ENCODE measurements around the gene MAD2L1BP. TPM values are rescaled to one million over a fixed set of nuclear protein-coding genes. Genes with fewer than 3 reads are reported as not detected.

The MAD2L1BP gene
- total and polyA plus RNA-seq, 2 of the 13 experiments (the other 11 are each of a cell fraction or from before 2014, with no cell fraction given) = 54.2 to 55.5 TPM

DNA sequence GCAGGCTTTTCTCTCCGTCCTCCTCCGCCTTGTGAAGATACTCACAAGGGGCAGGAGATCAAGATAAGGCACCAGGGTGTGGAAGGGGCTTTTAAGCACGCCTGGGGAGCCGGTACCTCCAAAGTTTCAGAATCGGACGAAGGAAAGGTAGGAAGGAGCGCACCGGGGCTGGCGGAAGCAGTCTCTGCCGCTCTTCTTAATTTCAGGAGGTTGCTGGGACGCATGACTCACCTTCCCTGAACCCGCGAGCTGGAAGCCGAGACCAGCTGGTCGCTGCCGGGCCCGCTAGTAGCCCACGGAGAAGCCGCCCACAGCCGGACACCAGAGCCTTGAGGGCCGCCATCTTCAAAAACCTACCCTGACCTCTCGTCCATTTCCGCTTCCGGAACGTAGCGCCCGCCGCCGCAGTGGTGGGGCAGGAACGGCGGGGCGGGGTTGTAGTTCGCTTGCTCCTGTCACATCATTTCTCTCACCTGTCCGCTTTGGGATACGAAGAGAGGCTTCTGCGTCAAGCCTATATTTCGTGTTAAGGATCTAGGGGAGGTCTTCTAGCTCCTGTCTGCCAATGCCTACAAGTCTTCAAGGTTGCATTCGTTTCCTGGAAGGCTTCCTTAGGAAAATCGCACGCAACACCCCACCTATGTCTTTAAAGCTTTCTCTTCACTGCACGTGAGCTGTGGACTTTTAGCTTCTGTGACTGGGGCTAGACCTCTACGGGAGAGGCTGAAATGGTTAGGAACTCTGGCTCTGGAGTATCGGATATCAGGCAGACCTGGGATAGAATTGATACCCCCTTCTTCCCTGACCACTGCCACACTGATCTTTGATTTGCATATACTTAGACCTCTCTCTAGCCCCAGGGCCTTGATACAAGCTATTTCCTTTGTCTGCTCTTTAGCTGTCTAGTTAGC lies 52.1 kb downstream of the MAD2L1BP start, which contains the start of gene MRPS18A (continued):
- TF ChIP-seq, protein P1, sequence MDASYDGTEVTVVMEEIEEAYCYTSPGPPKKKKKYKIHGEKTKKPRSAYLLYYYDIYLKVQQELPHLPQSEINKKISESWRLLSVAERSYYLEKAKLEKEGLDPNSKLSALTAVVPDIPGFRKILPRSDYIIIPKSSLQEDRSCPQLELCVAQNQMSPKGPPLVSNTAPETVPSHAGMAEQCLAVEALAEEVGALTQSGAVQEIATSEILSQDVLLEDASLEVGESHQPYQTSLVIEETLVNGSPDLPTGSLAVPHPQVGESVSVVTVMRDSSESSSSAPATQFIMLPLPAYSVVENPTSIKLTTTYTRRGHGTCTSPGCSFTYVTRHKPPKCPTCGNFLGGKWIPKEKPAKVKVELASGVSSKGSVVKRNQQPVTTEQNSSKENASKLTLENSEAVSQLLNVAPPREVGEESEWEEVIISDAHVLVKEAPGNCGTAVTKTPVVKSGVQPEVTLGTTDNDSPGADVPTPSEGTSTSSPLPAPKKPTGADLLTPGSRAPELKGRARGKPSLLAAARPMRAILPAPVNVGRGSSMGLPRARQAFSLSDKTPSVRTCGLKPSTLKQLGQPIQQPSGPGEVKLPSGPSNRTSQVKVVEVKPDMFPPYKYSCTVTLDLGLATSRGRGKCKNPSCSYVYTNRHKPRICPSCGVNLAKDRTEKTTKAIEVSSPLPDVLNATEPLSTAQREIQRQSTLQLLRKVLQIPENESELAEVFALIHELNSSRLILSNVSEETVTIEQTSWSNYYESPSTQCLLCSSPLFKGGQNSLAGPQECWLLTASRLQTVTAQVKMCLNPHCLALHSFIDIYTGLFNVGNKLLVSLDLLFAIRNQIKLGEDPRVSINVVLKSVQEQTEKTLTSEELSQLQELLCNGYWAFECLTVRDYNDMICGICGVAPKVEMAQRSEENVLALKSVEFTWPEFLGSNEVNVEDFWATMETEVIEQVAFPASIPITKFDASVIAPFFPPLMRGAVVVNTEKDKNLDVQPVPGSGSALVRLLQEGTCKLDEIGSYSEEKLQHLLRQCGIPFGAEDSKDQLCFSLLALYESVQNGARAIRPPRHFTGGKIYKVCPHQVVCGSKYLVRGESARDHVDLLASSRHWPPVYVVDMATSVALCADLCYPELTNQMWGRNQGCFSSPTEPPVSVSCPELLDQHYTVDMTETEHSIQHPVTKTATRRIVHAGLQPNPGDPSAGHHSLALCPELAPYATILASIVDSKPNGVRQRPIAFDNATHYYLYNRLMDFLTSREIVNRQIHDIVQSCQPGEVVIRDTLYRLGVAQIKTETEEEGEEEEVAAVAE (CRISPR knock-in tag; IDR thresholded peaks at IDR 0.05; ENCODE audit: borderline replicate concordance) = peak; percentile 24; the same call in 1 of the 2 replicates
- peak; percentile 77; the same call in 1 of the 2 replicates for TF ChIP-seq KDM4B (CRISPR knock-in tag; IDR thresholded peaks at IDR 0.05)
- TF ChIP-seq SMYD3 (CRISPR knock-in tag; IDR thresholded peaks at IDR 0.05) = no peak
- TF ChIP-seq, protein P2, sequence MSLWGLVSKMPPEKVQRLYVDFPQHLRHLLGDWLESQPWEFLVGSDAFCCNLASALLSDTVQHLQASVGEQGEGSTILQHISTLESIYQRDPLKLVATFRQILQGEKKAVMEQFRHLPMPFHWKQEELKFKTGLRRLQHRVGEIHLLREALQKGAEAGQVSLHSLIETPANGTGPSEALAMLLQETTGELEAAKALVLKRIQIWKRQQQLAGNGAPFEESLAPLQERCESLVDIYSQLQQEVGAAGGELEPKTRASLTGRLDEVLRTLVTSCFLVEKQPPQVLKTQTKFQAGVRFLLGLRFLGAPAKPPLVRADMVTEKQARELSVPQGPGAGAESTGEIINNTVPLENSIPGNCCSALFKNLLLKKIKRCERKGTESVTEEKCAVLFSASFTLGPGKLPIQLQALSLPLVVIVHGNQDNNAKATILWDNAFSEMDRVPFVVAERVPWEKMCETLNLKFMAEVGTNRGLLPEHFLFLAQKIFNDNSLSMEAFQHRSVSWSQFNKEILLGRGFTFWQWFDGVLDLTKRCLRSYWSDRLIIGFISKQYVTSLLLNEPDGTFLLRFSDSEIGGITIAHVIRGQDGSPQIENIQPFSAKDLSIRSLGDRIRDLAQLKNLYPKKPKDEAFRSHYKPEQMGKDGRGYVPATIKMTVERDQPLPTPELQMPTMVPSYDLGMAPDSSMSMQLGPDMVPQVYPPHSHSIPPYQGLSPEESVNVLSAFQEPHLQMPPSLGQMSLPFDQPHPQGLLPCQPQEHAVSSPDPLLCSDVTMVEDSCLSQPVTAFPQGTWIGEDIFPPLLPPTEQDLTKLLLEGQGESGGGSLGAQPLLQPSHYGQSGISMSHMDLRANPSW (CRISPR knock-in tag; IDR thresholded peaks at IDR 0.05; ENCODE audit: borderline replicate concordance) = no peak
- TF ChIP-seq, protein P3, sequence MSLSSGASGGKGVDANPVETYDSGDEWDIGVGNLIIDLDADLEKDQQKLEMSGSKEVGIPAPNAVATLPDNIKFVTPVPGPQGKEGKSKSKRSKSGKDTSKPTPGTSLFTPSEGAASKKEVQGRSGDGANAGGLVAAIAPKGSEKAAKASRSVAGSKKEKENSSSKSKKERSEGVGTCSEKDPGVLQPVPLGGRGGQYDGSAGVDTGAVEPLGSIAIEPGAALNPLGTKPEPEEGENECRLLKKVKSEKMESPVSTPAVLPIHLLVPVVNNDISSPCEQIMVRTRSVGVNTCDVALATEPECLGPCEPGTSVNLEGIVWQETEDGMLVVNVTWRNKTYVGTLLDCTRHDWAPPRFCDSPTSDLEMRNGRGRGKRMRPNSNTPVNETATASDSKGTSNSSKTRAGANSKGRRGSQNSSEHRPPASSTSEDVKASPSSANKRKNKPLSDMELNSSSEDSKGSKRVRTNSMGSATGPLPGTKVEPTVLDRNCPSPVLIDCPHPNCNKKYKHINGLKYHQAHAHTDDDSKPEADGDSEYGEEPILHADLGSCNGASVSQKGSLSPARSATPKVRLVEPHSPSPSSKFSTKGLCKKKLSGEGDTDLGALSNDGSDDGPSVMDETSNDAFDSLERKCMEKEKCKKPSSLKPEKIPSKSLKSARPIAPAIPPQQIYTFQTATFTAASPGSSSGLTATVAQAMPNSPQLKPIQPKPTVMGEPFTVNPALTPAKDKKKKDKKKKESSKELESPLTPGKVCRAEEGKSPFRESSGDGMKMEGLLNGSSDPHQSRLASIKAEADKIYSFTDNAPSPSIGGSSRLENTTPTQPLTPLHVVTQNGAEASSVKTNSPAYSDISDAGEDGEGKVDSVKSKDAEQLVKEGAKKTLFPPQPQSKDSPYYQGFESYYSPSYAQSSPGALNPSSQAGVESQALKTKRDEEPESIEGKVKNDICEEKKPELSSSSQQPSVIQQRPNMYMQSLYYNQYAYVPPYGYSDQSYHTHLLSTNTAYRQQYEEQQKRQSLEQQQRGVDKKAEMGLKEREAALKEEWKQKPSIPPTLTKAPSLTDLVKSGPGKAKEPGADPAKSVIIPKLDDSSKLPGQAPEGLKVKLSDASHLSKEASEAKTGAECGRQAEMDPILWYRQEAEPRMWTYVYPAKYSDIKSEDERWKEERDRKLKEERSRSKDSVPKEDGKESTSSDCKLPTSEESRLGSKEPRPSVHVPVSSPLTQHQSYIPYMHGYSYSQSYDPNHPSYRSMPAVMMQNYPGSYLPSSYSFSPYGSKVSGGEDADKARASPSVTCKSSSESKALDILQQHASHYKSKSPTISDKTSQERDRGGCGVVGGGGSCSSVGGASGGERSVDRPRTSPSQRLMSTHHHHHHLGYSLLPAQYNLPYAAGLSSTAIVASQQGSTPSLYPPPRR (CRISPR knock-in tag; IDR thresholded peaks at IDR 0.05; ENCODE audit: borderline replicate concordance) = peak; percentile 73
- TF ChIP-seq U2AF2 (IDR thresholded peaks at IDR 0.05; ENCODE audit: low read depth, low read length) = no peak
- 0 out of 2 replicates have a peak, but pooled peaks have one; percentile 56 for TF ChIP-seq HDAC1 (CRISPR knock-in tag; IDR thresholded peaks at IDR 0.05)
- peak; percentile 82 for TF ChIP-seq RXRA (CRISPR knock-in tag; IDR thresholded peaks at IDR 0.05)
- no peak for TF ChIP-seq MED8 (CRISPR knock-in tag; IDR thresholded peaks at IDR 0.05; ENCODE audit: insufficient replicate concordance)
- TF ChIP-seq IRX3 (CRISPR knock-in tag; IDR thresholded peaks at IDR 0.05; ENCODE audit: borderline replicate concordance, low read depth) = no peak
- TF ChIP-seq MEF2D (CRISPR knock-in tag; IDR thresholded peaks at IDR 0.05) = no peak; the same call in 1 of the 2 replicates
- no peak for TF ChIP-seq ZNF10 (CRISPR knock-in tag; IDR thresholded peaks at IDR 0.05; ENCODE audit: borderline replicate concordance, low read depth)
- TF ChIP-seq GTF2F1 (IDR thresholded peaks at IDR 0.05; ENCODE audit: low read length) = no peak
- no peak for TF ChIP-seq ZSCAN25 (CRISPR knock-in tag; IDR thresholded peaks at IDR 0.05)
- TF ChIP-seq, protein P4, sequence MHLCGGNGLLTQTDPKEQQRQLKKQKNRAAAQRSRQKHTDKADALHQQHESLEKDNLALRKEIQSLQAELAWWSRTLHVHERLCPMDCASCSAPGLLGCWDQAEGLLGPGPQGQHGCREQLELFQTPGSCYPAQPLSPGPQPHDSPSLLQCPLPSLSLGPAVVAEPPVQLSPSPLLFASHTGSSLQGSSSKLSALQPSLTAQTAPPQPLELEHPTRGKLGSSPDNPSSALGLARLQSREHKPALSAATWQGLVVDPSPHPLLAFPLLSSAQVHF (CRISPR knock-in tag; IDR thresholded peaks at IDR 0.05) = no peak
